ENCODE measurements around the gene AKR1C4.

- no peak for TF ChIP-seq CTCF (IDR thresholded peaks at IDR 0.05)
- TF ChIP-seq POLR2A (IDR thresholded peaks at IDR 0.05): no peak
These were observed 46.9 kb downstream of the AKR1C4 start for GRCh38 chr10:5243521-5243987.

Measured in adrenal gland (tissue), 5 donors.